K562 (cell line): ENCODE data around the gene CCDC9. TPM values are rescaled to one million over a fixed set of nuclear protein-coding genes. Genes with fewer than 3 reads are reported as not detected.

Source experiments
- BHLHE40 ChIP-seq: IDR thresholded peaks from 2 replicates; pipeline ENCODE4 v1.6.1; 2011; ENCODE audit warnings: low read length, improper control_type of control experiment
- CC2D1A ChIP-seq: fragments of 450-650 bp; IDR thresholded peaks from 2 replicates; pipeline ENCODE4 v1.6.1; 2017; ENCODE audit warnings: mild to moderate bottlenecking
- DEAF1 ChIP-seq: fragments of 450-650 bp; formaldehyde crosslinking; IDR thresholded peaks from 2 replicates; pipeline ENCODE4 v1.4.0; 2020; ENCODE audit warnings: mild to moderate bottlenecking, moderate library complexity
- DPF2 ChIP-seq: fragments of 450-650 bp; IDR thresholded peaks from 2 replicates; pipeline ENCODE4 v1.6.1; 2016
- KLF13 ChIP-seq: fragments of 450-650 bp; IDR thresholded peaks from 2 replicates; pipeline ENCODE4 v1.6.1; 2016; ENCODE audit warnings: missing genetic modification characterization, low read depth, mild to moderate bottlenecking, missing compliant biosample characterization, moderate library complexity, borderline replicate concordance
- NFIX ChIP-seq: fragments of 250-450 bp; sonication (Bioruptor Pico); IDR thresholded peaks from 2 replicates; pipeline ENCODE4 v1.4.0; 2020; ENCODE audit warnings: low read depth, mild to moderate bottlenecking, moderate library complexity
- NFRKB ChIP-seq: fragments of 450-650 bp; IDR thresholded peaks from 2 replicates; pipeline ENCODE4 v1.6.1; 2016; ENCODE audit warnings: low read depth
- NR2C2 ChIP-seq, 2 experiments: fragments of 200-800 bp in 1 of 2; sonication (Bioruptor generic) in 1 of 2; sonication (generic) in 1 of 2; formaldehyde crosslinking in 1 of 2; IDR thresholded peaks; 2 replicates each; pipeline versions ENCODE4 v1.6.1 to v1.8.0; 2016 to 2022; ENCODE audit warnings: mild to moderate bottlenecking in 1 of 2, missing compliant biosample characterization in 1 of 2, missing genetic modification characterization in 1 of 2, missing genetic modification reagents in 1 of 2
- NR4A1 ChIP-seq, 2 experiments: fragments of 250-450 bp in 1 of 2; fragments of 450-650 bp in 1 of 2; sonication (Bioruptor Pico) in 1 of 2; IDR thresholded peaks; 2 replicates each; pipeline versions ENCODE4 v1.4.0 to v1.6.1; 2016 to 2020; ENCODE audit warnings: mild to moderate bottlenecking in 2 of 2, missing compliant biosample characterization in 1 of 2, missing genetic modification characterization in 1 of 2, moderate library complexity in 1 of 2
- RFX1 ChIP-seq: fragments of 450-650 bp; IDR thresholded peaks from 2 replicates; pipeline ENCODE4 v1.6.1; 2016; ENCODE audit warnings: mild to moderate bottlenecking, moderate library complexity
- SP1 ChIP-seq: sonication (generic); formaldehyde crosslinking; IDR thresholded peaks from 2 replicates; pipeline ENCODE4 v1.8.1; 2022; ENCODE audit warnings: mild to moderate bottlenecking, missing genetic modification reagents
- THRA ChIP-seq: fragments of 450-650 bp; IDR thresholded peaks from 2 replicates; pipeline ENCODE4 v1.6.1; 2017; ENCODE audit warnings: mild to moderate bottlenecking, moderate library complexity
- WHSC1 ChIP-seq: IDR thresholded peaks from one replicate; pipeline ENCODE4 v1.6.1; 2012; ENCODE audit warnings: low read length, control low read depth, inconsistent platforms
- ZNF133 ChIP-seq: fragments of 250-450 bp; sonication (Bioruptor Pico); IDR thresholded peaks from 2 replicates; pipeline ENCODE4 v1.4.0; 2020; ENCODE audit warnings: mild to moderate bottlenecking
- ZNF253 ChIP-seq: fragments of 250-450 bp; sonication (Bioruptor Pico); conservative IDR thresholded peaks from 2 replicates; pipeline ENCODE4 v1.6.1; 2021; ENCODE audit warnings: mild to moderate bottlenecking
- ZSCAN29 ChIP-seq: fragments of 450-650 bp; IDR thresholded peaks from 2 replicates; pipeline ENCODE4 v1.6.1; 2017
- polyA plus RNA-seq, 8 experiments: library from polyadenylated mRNA; depleted of rRNA in 4 of 8; stranded (reverse) in 5 of 8; unstranded in 3 of 8; fragments of >200 nt; fragmentation: Nextera tagmentation in 2 of 8; fragmentation: Illumina TruSeq in 1 of 8; extraction: Ambion mirVana in 2 of 8; extraction: Trizol in 1 of 8; gene quantifications; 2 replicates each; pipeline versions ENCODE4 v1.2.1 to v1.2.3, GENCODE V29; 2011 to 2014; ENCODE audit warnings: inconsistent platforms in 1 of 8, missing spikeins in 1 of 8
- total RNA-seq, 7 experiments: library from RNA; depleted of rRNA in 6 of 7; stranded (reverse); fragments of >200 nt in 6 of 7; fragmentation: Illumina TruSeq in 2 of 7; extraction: Trizol in 2 of 7; gene quantifications; 2 replicates each; pipeline versions ENCODE4 v1.2.1 to v1.2.3, GENCODE V29; 2011 to 2021; ENCODE audit warnings: low replicate concordance in 1 of 7
- TF ChIP-seq, protein P1 (sequence below): fragments of 200-800 bp; sonication (Bioruptor generic); IDR thresholded peaks from 2 replicates; pipeline ENCODE4 v1.6.1; 2017; ENCODE audit warnings: missing genetic modification characterization, missing compliant biosample characterization
- TF ChIP-seq, protein P2 (sequence below), 2 experiments: fragments of 200-800 bp in 1 of 2; sonication (Bioruptor generic) in 1 of 2; sonication (generic) in 1 of 2; formaldehyde crosslinking in 1 of 2; IDR thresholded peaks in 1 of 2; conservative IDR thresholded peaks in 1 of 2; 2 replicates each; pipeline versions ENCODE4 v1.5.0 to v1.6.1; 2016 to 2020; ENCODE audit warnings: missing compliant biosample characterization in 1 of 2, missing genetic modification characterization in 1 of 2, missing genetic modification reagents in 1 of 2
- TF ChIP-seq, protein P3 (sequence below): fragments of 250-450 bp; sonication (Bioruptor Pico); IDR thresholded peaks from 2 replicates; pipeline ENCODE4 v1.9.0; 2021; ENCODE audit warnings: mild to moderate bottlenecking, inconsistent platforms

Gene CCDC9
- total and polyA plus RNA-seq, 9 of the 15 experiments (the other 6 are each of a cell fraction or from before 2014, with no cell fraction given) = 0.23 to 38.6 (median 8.4) TPM

DNA sequence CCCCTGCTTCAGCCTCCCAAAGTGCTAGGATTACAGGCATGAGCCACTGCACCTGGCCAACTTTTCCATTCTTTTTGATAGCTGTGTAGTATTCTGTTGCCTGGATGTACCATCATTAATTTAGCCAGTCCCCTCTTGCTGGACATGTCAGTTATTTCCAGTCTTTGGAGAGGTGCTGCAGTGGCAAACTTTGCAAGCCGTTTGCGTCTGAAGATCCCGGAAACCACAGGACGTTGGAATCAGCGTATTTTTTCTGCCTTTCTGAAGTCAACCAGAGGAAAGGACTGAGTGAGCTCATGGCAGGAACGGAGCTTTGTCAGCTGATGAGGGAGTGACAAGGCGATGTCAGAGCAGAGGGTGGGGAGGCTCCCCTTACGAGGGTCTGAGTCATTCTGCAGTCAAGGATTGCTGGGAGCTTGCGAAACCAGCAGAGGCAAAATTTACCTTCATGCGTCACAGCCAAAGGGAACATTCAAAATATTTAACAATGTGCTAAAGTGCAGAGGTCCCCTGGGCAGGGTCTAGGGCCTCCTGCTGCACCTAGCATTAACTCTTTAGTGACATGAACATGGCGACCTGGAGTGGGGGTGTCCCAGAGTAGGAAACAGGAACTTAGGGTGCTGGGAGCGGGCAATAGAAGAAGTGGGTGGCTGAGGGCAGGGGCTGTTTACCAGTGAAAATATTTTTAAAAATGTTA, 58.9 kb downstream of the CCDC9 start (continued):
- TF ChIP-seq NFRKB (0 out of 2 replicates have a peak, but pooled peaks have one; percentile 42), THRA (no peak), NR4A1 (CRISPR knock-in tag; IDR thresholded peaks at IDR 0.05) (no peak), NR4A1 (tag; IDR thresholded peaks at IDR 0.05) (no peak), NFIX (CRISPR knock-in tag) (no peak), SP1 (CRISPR knock-in tag) (peak; percentile 61; the same call in 1 of the 2 replicates), ZSCAN29 (no peak), CC2D1A (peak; percentile 18; the same call in 1 of the 2 replicates), ZNF133 (CRISPR knock-in tag) (no peak), DPF2 (peak; percentile 93), NR2C2 (CRISPR knock-in tag; IDR thresholded peaks at IDR 0.05) (no peak), NR2C2 (tag; IDR thresholded peaks at IDR 0.05) (peak; percentile 86), RFX1 (no peak), WHSC1 (no peak), DEAF1 (no peak), BHLHE40 (peak; percentile 39; the same call in 1 of the 2 replicates), ZNF253 (no peak), KLF13 (no peak)
- TF ChIP-seq, protein P1, sequence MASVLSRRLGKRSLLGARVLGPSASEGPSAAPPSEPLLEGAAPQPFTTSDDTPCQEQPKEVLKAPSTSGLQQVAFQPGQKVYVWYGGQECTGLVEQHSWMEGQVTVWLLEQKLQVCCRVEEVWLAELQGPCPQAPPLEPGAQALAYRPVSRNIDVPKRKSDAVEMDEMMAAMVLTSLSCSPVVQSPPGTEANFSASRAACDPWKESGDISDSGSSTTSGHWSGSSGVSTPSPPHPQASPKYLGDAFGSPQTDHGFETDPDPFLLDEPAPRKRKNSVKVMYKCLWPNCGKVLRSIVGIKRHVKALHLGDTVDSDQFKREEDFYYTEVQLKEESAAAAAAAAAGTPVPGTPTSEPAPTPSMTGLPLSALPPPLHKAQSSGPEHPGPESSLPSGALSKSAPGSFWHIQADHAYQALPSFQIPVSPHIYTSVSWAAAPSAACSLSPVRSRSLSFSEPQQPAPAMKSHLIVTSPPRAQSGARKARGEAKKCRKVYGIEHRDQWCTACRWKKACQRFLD (CRISPR knock-in tag) = peak; percentile 79; the same call in 1 of the 2 replicates
- TF ChIP-seq, protein P2, sequence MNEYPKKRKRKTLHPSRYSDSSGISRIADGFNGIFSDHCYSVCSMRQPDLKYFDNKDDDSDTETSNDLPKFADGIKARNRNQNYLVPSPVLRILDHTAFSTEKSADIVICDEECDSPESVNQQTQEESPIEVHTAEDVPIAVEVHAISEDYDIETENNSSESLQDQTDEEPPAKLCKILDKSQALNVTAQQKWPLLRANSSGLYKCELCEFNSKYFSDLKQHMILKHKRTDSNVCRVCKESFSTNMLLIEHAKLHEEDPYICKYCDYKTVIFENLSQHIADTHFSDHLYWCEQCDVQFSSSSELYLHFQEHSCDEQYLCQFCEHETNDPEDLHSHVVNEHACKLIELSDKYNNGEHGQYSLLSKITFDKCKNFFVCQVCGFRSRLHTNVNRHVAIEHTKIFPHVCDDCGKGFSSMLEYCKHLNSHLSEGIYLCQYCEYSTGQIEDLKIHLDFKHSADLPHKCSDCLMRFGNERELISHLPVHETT (CRISPR knock-in tag; conservative IDR thresholded peaks at IDR 0.05 in 1 of 2, IDR thresholded peaks at IDR 0.05 in 1 of 2) = peak in 1 of 2 experiments; percentile 68; a peak in 1 of 4 replicates
- TF ChIP-seq, protein P3, sequence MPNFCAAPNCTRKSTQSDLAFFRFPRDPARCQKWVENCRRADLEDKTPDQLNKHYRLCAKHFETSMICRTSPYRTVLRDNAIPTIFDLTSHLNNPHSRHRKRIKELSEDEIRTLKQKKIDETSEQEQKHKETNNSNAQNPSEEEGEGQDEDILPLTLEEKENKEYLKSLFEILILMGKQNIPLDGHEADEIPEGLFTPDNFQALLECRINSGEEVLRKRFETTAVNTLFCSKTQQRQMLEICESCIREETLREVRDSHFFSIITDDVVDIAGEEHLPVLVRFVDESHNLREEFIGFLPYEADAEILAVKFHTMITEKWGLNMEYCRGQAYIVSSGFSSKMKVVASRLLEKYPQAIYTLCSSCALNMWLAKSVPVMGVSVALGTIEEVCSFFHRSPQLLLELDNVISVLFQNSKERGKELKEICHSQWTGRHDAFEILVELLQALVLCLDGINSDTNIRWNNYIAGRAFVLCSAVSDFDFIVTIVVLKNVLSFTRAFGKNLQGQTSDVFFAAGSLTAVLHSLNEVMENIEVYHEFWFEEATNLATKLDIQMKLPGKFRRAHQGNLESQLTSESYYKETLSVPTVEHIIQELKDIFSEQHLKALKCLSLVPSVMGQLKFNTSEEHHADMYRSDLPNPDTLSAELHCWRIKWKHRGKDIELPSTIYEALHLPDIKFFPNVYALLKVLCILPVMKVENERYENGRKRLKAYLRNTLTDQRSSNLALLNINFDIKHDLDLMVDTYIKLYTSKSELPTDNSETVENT (CRISPR knock-in tag) = no peak
